H9 (cell line): Measurements from ENCODE around the gene PHKA2. TPM values are rescaled to one million over a fixed set of nuclear protein-coding genes. Genes with fewer than 3 reads are reported as not detected.

Source experiments
- DNase-seq: peaks from one replicate; pipeline ENCODE4 v3.0.0-alpha.2; 2017
- H2AFZ ChIP-seq: one replicate; pipeline ENCODE4 v1.6.1; 2013; ENCODE audit warnings: mild to moderate bottlenecking, low read length, control low read depth, moderate library complexity
- H2AK5ac ChIP-seq: 2 replicates; pipeline ENCODE4 v1.6.1; 2013; ENCODE audit warnings: low read length, control low read depth, mixed read lengths; ENCODE audit not compliant: insufficient read length
- H2BK120ac ChIP-seq: one replicate; pipeline ENCODE4 v1.6.1; 2013; ENCODE audit warnings: low read depth, mild to moderate bottlenecking, low read length, control low read depth, inconsistent platforms; ENCODE audit not compliant: poor library complexity, severe bottlenecking
- H2BK12ac ChIP-seq: 2 replicates; pipeline ENCODE4 v1.6.1; 2013; ENCODE audit warnings: low read length, control low read depth, mixed read lengths, low read depth; ENCODE audit not compliant: insufficient read length
- H2BK15ac ChIP-seq: 2 replicates; pipeline ENCODE4 v1.6.1; 2013; ENCODE audit warnings: low read depth, low read length, control low read depth
- H2BK20ac ChIP-seq: one replicate; pipeline ENCODE4 v1.6.1; 2013; ENCODE audit warnings: low read depth, mild to moderate bottlenecking, low read length, control low read depth, inconsistent platforms; ENCODE audit not compliant: poor library complexity, severe bottlenecking
- H2BK5ac ChIP-seq: 2 replicates; pipeline ENCODE4 v1.6.1; 2013; ENCODE audit warnings: low read length, control low read depth, mixed read lengths; ENCODE audit not compliant: insufficient read length
- H3K14ac ChIP-seq: 2 replicates; pipeline ENCODE4 v1.6.1; 2013; ENCODE audit warnings: low read length, control low read depth; ENCODE audit not compliant: insufficient read depth
- H3K18ac ChIP-seq: 2 replicates; pipeline ENCODE4 v1.6.1; 2013; ENCODE audit warnings: low read depth, mild to moderate bottlenecking, mixed read lengths, low read length, control low read depth; ENCODE audit not compliant: insufficient read length
- H3K23ac ChIP-seq: 2 replicates; pipeline ENCODE4 v1.6.1; 2013; ENCODE audit warnings: low read length, control low read depth, mixed read lengths, low read depth; ENCODE audit not compliant: insufficient read length
- H3K23me2 ChIP-seq: 2 replicates; pipeline ENCODE4 v1.6.1; 2013; ENCODE audit warnings: low read depth, mild to moderate bottlenecking, mixed read lengths, low read length, control low read depth; ENCODE audit not compliant: insufficient read length, poor library complexity, severe bottlenecking
- H3K27ac ChIP-seq: 2 replicates; pipeline ENCODE4 v1.5.1; 2013; ENCODE audit warnings: low read length, control low read depth, mixed read lengths, low read depth; ENCODE audit not compliant: insufficient read length
- H3K27me3 ChIP-seq: 2 replicates; pipeline ENCODE4 v1.6.1; 2013; ENCODE audit warnings: low read length, control low read depth, inconsistent platforms; ENCODE audit not compliant: insufficient read depth
- H3K4ac ChIP-seq: 2 replicates; pipeline ENCODE4 v1.6.1; 2013; ENCODE audit warnings: low read depth, mild to moderate bottlenecking, control low read depth, inconsistent platforms, low read length, moderate library complexity
- H3K4me1 ChIP-seq: 2 replicates; pipeline ENCODE4 v1.6.1; 2013; ENCODE audit warnings: low read length, control low read depth, inconsistent platforms; ENCODE audit not compliant: insufficient read depth
- H3K4me2 ChIP-seq: 2 replicates; pipeline ENCODE4 v1.6.1; 2013; ENCODE audit warnings: low read length, control low read depth, mixed read lengths; ENCODE audit not compliant: insufficient read length, insufficient read depth
- H3K56ac ChIP-seq: 2 replicates; pipeline ENCODE4 v1.6.1; 2013; ENCODE audit warnings: low read depth, mild to moderate bottlenecking, mixed read lengths, low read length, control low read depth; ENCODE audit not compliant: insufficient read length
- H3K79me1 ChIP-seq: 2 replicates; pipeline ENCODE4 v1.6.1; 2013; ENCODE audit warnings: low read depth, mild to moderate bottlenecking, moderate library complexity, low read length, control low read depth, inconsistent platforms; ENCODE audit not compliant: insufficient read depth, poor library complexity, severe bottlenecking
- H3K79me2 ChIP-seq: 2 replicates; pipeline ENCODE4 v1.6.1; 2013; ENCODE audit warnings: low read length, control low read depth, inconsistent platforms; ENCODE audit not compliant: insufficient read depth
- H3K9ac ChIP-seq: 2 replicates; pipeline ENCODE4 v1.6.1; 2013; ENCODE audit warnings: low read length, control low read depth, mixed read lengths; ENCODE audit not compliant: insufficient read length; ENCODE audit errors: extremely low read depth
- H3K9me3 ChIP-seq: one replicate; pipeline ENCODE4 v1.6.1; 2013; ENCODE audit warnings: low read depth, low read length, inconsistent platforms; ENCODE audit not compliant: control insufficient read depth
- H3T11ph ChIP-seq: one replicate; pipeline ENCODE4 v1.6.1; 2013; ENCODE audit warnings: mild to moderate bottlenecking, low read length, control low read depth, inconsistent platforms
- H4K20me1 ChIP-seq: one replicate; pipeline ENCODE4 v1.6.1; 2013; ENCODE audit not compliant: control insufficient read depth, insufficient read length, insufficient read depth
- H4K5ac ChIP-seq: 2 replicates; pipeline ENCODE4 v1.6.1; 2013; ENCODE audit warnings: low read depth, mild to moderate bottlenecking, mixed read lengths, low read length, control low read depth; ENCODE audit not compliant: insufficient read length
- H4K8ac ChIP-seq: replicated peaks from 2 replicates; pipeline ENCODE4 v1.6.1; 2013; ENCODE audit warnings: low read length, control low read depth, mixed read lengths, low read depth; ENCODE audit not compliant: insufficient read length
- H4K91ac ChIP-seq: 2 replicates; pipeline ENCODE4 v1.6.1; 2013; ENCODE audit warnings: low read depth, mild to moderate bottlenecking, moderate library complexity, mixed read lengths, low read length, control low read depth; ENCODE audit not compliant: insufficient read length
- H3K27ac Mint-ChIP-seq, 3 experiments: 2 replicates in 2 of 3; 3 replicates in 1 of 3; pipeline ENCODE4 v1.8.0; 2020 to 2021; ENCODE audit warnings: mixed read lengths in 3 of 3, mild to moderate bottlenecking in 1 of 3, moderate library complexity in 1 of 3
- H3K27me3 Mint-ChIP-seq: 2 replicates; pipeline ENCODE4 v1.8.0; 2021; ENCODE audit warnings: low read depth, mild to moderate bottlenecking, moderate library complexity, mixed read lengths
- H3K36me3 Mint-ChIP-seq, 3 experiments: 2 replicates in 2 of 3; 3 replicates in 1 of 3; pipeline ENCODE4 v1.8.0; 2020 to 2021; ENCODE audit warnings: low read depth in 3 of 3, mixed read lengths in 3 of 3; ENCODE audit not compliant: insufficient read depth in 1 of 3
- H3K4me1 Mint-ChIP-seq, 2 experiments: 2 replicates each; pipeline ENCODE4 v1.8.0; 2020; ENCODE audit warnings: mixed read lengths in 2 of 2
- H3K4me3 Mint-ChIP-seq, 2 experiments: 2 replicates in 1 of 2; 3 replicates in 1 of 2; pipeline ENCODE4 v1.8.0; 2020 to 2021; ENCODE audit warnings: mild to moderate bottlenecking in 2 of 2, mixed read lengths in 2 of 2, moderate library complexity in 1 of 2
- H3K9me3 Mint-ChIP-seq, 2 experiments: 2 replicates in 1 of 2; 3 replicates in 1 of 2; pipeline ENCODE4 v1.8.0; 2020; ENCODE audit warnings: mild to moderate bottlenecking in 2 of 2, mixed read lengths in 2 of 2, moderate library complexity in 1 of 2
- CTCF ChIP-seq: fragments of 200-600 bp; sonication (generic); conservative IDR thresholded peaks from 3 replicates; pipeline ENCODE4 v1.8.0; 2021; ENCODE audit warnings: antibody characterized with exemption, mild to moderate bottlenecking
- total RNA-seq: library from RNA; stranded (reverse); gene quantifications from 2 replicates; pipeline ENCODE4 v1.2.1, GENCODE V29; 2021

The PHKA2 gene
- total RNA-seq, 1 experiment from 2014 or later, result 24.2 TPM

- Histone ChIP-seq H4K91ac (no peak overlapping the region), H3K4me2 (no peak overlapping the region), H3K4ac (no peak overlapping the region), H2AK5ac (no peak overlapping the region), H3K23me2 (no peaks in the 10 kb centered on the region), H3K79me2 (no peaks in the 10 kb centered on the region), H3K27ac (no peak overlapping the region), H3K4me1 (no peaks in the 10 kb centered on the region), H3T11ph (no peak overlapping the region), H2AFZ (no peak overlapping the region), H3K9me3 (peaks cover 35% of the 10 kb centered on the region), H3K79me1 (no peaks in the 10 kb centered on the region), H3K18ac (no peak overlapping the region), H2BK20ac (no peak overlapping the region), H2BK12ac (no peak overlapping the region), H3K23ac (no peak overlapping the region), H2BK5ac (no peak overlapping the region), H3K56ac (no peak overlapping the region), H3K27me3 (no peaks in the 10 kb centered on the region), H2BK120ac (no peak overlapping the region), H3K9ac (no peak overlapping the region), H4K5ac (no peak overlapping the region), H2BK15ac (no peak overlapping the region), H4K20me1 (no peaks in the 10 kb centered on the region), H4K8ac (no peak overlapping the region), H3K14ac (no peak overlapping the region)
- Mint-ChIP-seq H3K27ac (no peak overlapping the region), H3K27me3 (peaks cover 1% of the 10 kb centered on the region; the same call in 1 of the 2 replicates), H3K4me3 (no peak overlapping the region), H3K4me1 (no peaks in the 10 kb centered on the region; a peak in 1 of 4 replicates), H3K36me3 (peaks cover 0 to 10% (median 5%) of the 10 kb centered on the region in 3 experiments; a peak in 5 of 7 replicates), H3K9me3 (peaks cover 56 to 63% of the 10 kb centered on the region in 2 experiments)
- no peak for DNase-seq
- TF ChIP-seq CTCF, result no peak
These were observed 13.4 kb downstream of the PHKA2 start for GRCh38 chrX:18970465-18970864.
